K562 (cell line): ENCODE data around the gene LRP6. TPM values are rescaled to one million over a fixed set of nuclear protein-coding genes. Genes with fewer than 3 reads are reported as not detected.

ENCODE experiments used
- ATAC-seq: fragments of 200-7000 bp; cut with Tn5 transposase; 3 replicates; pipeline ENCODE4 v1.9.1; 2020; ENCODE audit warnings: moderate library complexity
- BruUV-seq: library from RNA; stranded (reverse); fragments of 400-500 nt; replicated peaks from 2 replicates; lab custom pipeline; 2021; lab: Mats Ljungman, UMichigan
- CTCF ChIA-PET: fragments of 300-600 bp; formaldehyde crosslinking; extraction: SDS; loops from one replicate; lab custom pipeline; 2021; ENCODE audit warnings: low intra/inter-chr PET ratio; lab: Yijun Ruan, JAX
- POLR2A ChIA-PET: fragments of 300-600, 350-650 bp; sonication (Branson Sonifier 250); formaldehyde crosslinking; extraction: SDS; loops from one replicate; lab custom pipeline; 2021; ENCODE audit warnings: antibody characterized with exemption, inconsistent platforms; lab: Yijun Ruan, JAX
- DNase-seq, 4 experiments: peaks; one replicate each; pipeline versions ENCODE4 v3.0.0 to v3.0.0-alpha.2; 2011 to 2018; ENCODE audit warnings: low spot score in 3 of 4, mixed read lengths in 3 of 4; ENCODE audit errors: extremely low read depth in 1 of 4
- FAIRE-seq: peaks from 2 replicates; lab custom pipeline; 2011; peaks lifted over from hg19 to GRCh38; lab: Jason Lieb, UNC
- H2AFZ ChIP-seq: 2 replicates; pipeline ENCODE4 v1.6.0; 2011; ENCODE audit warnings: low read depth, low read length, control low read depth, inconsistent platforms
- H3K27ac ChIP-seq: fragments of 200-600 bp; 3 replicates; pipeline ENCODE4 v1.8.0; 2011; ENCODE audit warnings: low read depth, mild to moderate bottlenecking, control low read depth, inconsistent platforms, low read length, moderate library complexity, mixed read lengths; ENCODE audit errors: extremely low read depth
- H3K27me3 ChIP-seq, 2 experiments: fragments of 300-600 bp in 1 of 2; 2 replicates in 1 of 2; 3 replicates in 1 of 2; pipeline versions ENCODE4 v1.6.0 to v1.8.0; 2011; ENCODE audit warnings: inconsistent platforms in 2 of 2, low read length in 2 of 2, mild to moderate bottlenecking in 1 of 2, mixed read lengths in 1 of 2, moderate library complexity in 1 of 2; ENCODE audit not compliant: control insufficient read depth in 2 of 2, insufficient read depth in 2 of 2
- H3K36me3 ChIP-seq: fragments of 300-600 bp; 3 replicates; pipeline ENCODE4 v1.8.0; 2011; ENCODE audit warnings: mild to moderate bottlenecking, low read length, inconsistent platforms; ENCODE audit not compliant: control insufficient read depth, insufficient read depth
- H3K4me1 ChIP-seq, 2 experiments: fragments of 200-600 bp in 1 of 2; replicated peaks in 1 of 2; 2 replicates in 1 of 2; 3 replicates in 1 of 2; pipeline versions ENCODE4 v1.5.1 to v1.8.0; 2011; ENCODE audit warnings: inconsistent platforms in 2 of 2, low read length in 2 of 2, mild to moderate bottlenecking in 1 of 2, mixed read lengths in 1 of 2, moderate library complexity in 1 of 2; ENCODE audit not compliant: control insufficient read depth in 2 of 2, insufficient read depth in 2 of 2
- H3K4me2 ChIP-seq: 2 replicates; pipeline ENCODE4 v1.6.1; 2011; ENCODE audit warnings: low read length, control low read depth, inconsistent platforms, mixed read lengths; ENCODE audit not compliant: insufficient read depth
- H3K4me3 ChIP-seq: fragments of 200-600 bp; sonication (generic), shearing (Covaris generic); 2 replicates; pipeline ENCODE4 v1.5.1; 2016; ENCODE audit warnings: control low read depth, inconsistent platforms
- H3K79me2 ChIP-seq: fragments of 200-600 bp; 3 replicates; pipeline ENCODE4 v1.8.0; 2011; ENCODE audit warnings: low read length, inconsistent platforms; ENCODE audit not compliant: control insufficient read depth, insufficient read depth
- H3K9ac ChIP-seq, 2 experiments: 2 replicates each; pipeline versions ENCODE4 v1.6.0 to v1.6.1; 2011; ENCODE audit warnings: low read depth in 2 of 2, low read length in 2 of 2, control low read depth in 1 of 2, inconsistent platforms in 1 of 2, mild to moderate bottlenecking in 1 of 2, mixed read lengths in 1 of 2; ENCODE audit not compliant: insufficient read depth in 1 of 2
- H3K9me1 ChIP-seq: one replicate; pipeline ENCODE4 v1.6.0; 2011; ENCODE audit warnings: inconsistent platforms, mild to moderate bottlenecking, low read length, moderate library complexity; ENCODE audit not compliant: control insufficient read depth, insufficient read depth
- H3K9me3 ChIP-seq: replicated peaks from 2 replicates; pipeline ENCODE4 v1.5.1; 2011; ENCODE audit warnings: low read depth, low read length, inconsistent platforms; ENCODE audit not compliant: control insufficient read depth, insufficient read depth
- H4K20me1 ChIP-seq: replicated peaks from 2 replicates; pipeline ENCODE4 v1.6.1; 2011; ENCODE audit warnings: low read length, inconsistent platforms, mixed read lengths; ENCODE audit not compliant: control insufficient read depth, insufficient read depth
- ARID3A ChIP-seq: IDR thresholded peaks from 2 replicates; pipeline ENCODE4 v1.6.1; 2012; ENCODE audit warnings: low read depth, low read length, improper control_type of control experiment, borderline replicate concordance
- C11orf30 ChIP-seq: fragments of 450-650 bp; IDR thresholded peaks from 2 replicates; pipeline ENCODE4 v1.6.1; 2016; ENCODE audit warnings: low read depth, mild to moderate bottlenecking
- COPS2 ChIP-seq: fragments of 450-650 bp; conservative IDR thresholded peaks from 2 replicates; pipeline ENCODE4 v1.6.1; 2016; ENCODE audit warnings: mild to moderate bottlenecking, moderate library complexity
- DMBX1 ChIP-seq: fragments of 250-450 bp; sonication (Bioruptor Pico); IDR thresholded peaks from 2 replicates; pipeline ENCODE4 v1.8.0; 2022; ENCODE audit warnings: inconsistent platforms, mild to moderate bottlenecking, moderate library complexity, borderline replicate concordance
- HEY1 ChIP-seq: fragments of 250-450 bp; sonication (Bioruptor Pico); IDR thresholded peaks from 2 replicates; pipeline ENCODE4 v1.5.0; 2020; ENCODE audit warnings: mild to moderate bottlenecking, moderate library complexity, borderline replicate concordance
- MECOM ChIP-seq: fragments of 250-450 bp; sonication (Bioruptor Pico); IDR thresholded peaks from 2 replicates; pipeline ENCODE4 v1.8.0; 2022; ENCODE audit warnings: inconsistent platforms
- PHF20 ChIP-seq: fragments of 450-650 bp; IDR thresholded peaks from 2 replicates; pipeline ENCODE4 v1.6.1; 2018; ENCODE audit not compliant: partially characterized antibody
- PRPF4 ChIP-seq: fragments of 200-400 bp; formaldehyde crosslinking; IDR thresholded peaks from one replicate; pipeline ENCODE4 v1.6.1; 2017; ENCODE audit warnings: low read length, low read depth, mild to moderate bottlenecking; ENCODE audit not compliant: insufficient read depth, poor library complexity, severe bottlenecking
- SRSF7 ChIP-seq: fragments of 200-400 bp; formaldehyde crosslinking; optimal IDR thresholded peaks from 2 replicates; pipeline ENCODE3; 2017; ENCODE audit warnings: mild to moderate bottlenecking, low read depth, low read length
- ZNF12 ChIP-seq: sonication (generic); formaldehyde crosslinking; IDR thresholded peaks from 2 replicates; pipeline ENCODE4 v1.4.0; 2020; ENCODE audit warnings: mild to moderate bottlenecking, missing genetic modification reagents
- WGBS: fragments of 100-300 bp; shearing (Covaris generic); methylation state at CpG from one replicate; pipeline ENCODE4 v1.1.6; 2016; ENCODE audit warnings: low coverage, mixed read lengths; ENCODE audit not compliant: insufficient coverage; ENCODE audit errors: missing lambda C conversion rate; 5-methylcytosine and 5-hydroxymethylcytosine counted together
- in situ Hi-C: fragments of 300-500 bp; cut with MboI; formaldehyde crosslinking; loops from 4 replicates; pipeline ENCODE4 v1.15.0; 2018; ENCODE audit warnings: inconsistent platforms, mixed read lengths
- intact Hi-C: fragments of 100-400 bp; cut with micrococcal nuclease; formaldehyde crosslinking; loops from 2 replicates; pipeline ENCODE4 v1.14.2; 2022
- polyA plus RNA-seq, 8 experiments: library from polyadenylated mRNA; depleted of rRNA in 4 of 8; stranded (reverse) in 5 of 8; unstranded in 3 of 8; fragments of >200 nt; fragmentation: Nextera tagmentation in 2 of 8; fragmentation: Illumina TruSeq in 1 of 8; extraction: Ambion mirVana in 2 of 8; extraction: Trizol in 1 of 8; gene quantifications; 2 replicates each; pipeline versions ENCODE4 v1.2.1 to v1.2.3, GENCODE V29; 2011 to 2014; ENCODE audit warnings: inconsistent platforms in 1 of 8, missing spikeins in 1 of 8
- total RNA-seq, 7 experiments: library from RNA; depleted of rRNA in 6 of 7; stranded (reverse); fragments of >200 nt in 6 of 7; fragmentation: Illumina TruSeq in 2 of 7; extraction: Trizol in 2 of 7; gene quantifications; 2 replicates each; pipeline versions ENCODE4 v1.2.1 to v1.2.3, GENCODE V29; 2011 to 2021; ENCODE audit warnings: low replicate concordance in 1 of 7
- TF ChIP-seq, protein P1 (sequence below): fragments of 450-650 bp; conservative IDR thresholded peaks from 2 replicates; pipeline ENCODE4 v1.6.1; 2016; ENCODE audit warnings: missing genetic modification characterization, low read depth, mild to moderate bottlenecking, control low read depth, missing compliant biosample characterization
- TF ChIP-seq, protein P2 (sequence below): fragments of 250-450 bp; sonication (Bioruptor Pico); IDR thresholded peaks from 2 replicates; pipeline ENCODE4 v1.8.0; 2022; ENCODE audit warnings: moderate library complexity, mild to moderate bottlenecking, inconsistent platforms
- TF ChIP-seq, protein P3 (sequence below): fragments of 250-450 bp; sonication (Bioruptor Pico); IDR thresholded peaks from 2 replicates; pipeline ENCODE4 v1.5.0; 2020; ENCODE audit warnings: mild to moderate bottlenecking, borderline replicate concordance

The LRP6 gene
- total and polyA plus RNA-seq, 9 of the 15 experiments (the other 6 are each of a cell fraction or from before 2014, with no cell fraction given) = 3.0 to 17.0 (median 10.8) TPM

DNA sequence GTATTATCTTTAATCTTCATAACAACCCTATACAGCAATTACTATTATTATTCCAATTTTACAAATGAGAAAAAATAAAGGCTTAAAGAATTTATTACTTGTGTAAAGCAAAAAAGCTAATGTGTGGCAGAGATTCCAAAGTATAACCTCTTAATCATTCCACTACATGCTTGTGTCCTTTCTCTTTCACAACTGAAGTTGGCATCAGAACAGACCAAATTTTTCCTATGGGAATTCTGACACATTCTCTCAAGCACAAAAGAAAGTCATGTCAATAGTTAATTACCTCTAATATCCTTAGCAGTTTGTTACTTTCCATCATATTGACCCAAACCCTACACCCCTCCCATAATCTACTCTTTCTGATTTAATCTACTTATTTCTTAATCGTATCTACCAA, 109.4 kb downstream of the LRP6 start:
- no peak for DNase-seq
- no peak overlapping the region for H3K27ac ChIP-seq
- no peak for FAIRE-seq
- CTCF ChIA-PET = no interaction called here
- no peaks in the 10 kb centered on the region for H3K4me1 ChIP-seq
- H3K9ac ChIP-seq = no peak overlapping the region
- peaks cover 24% of the 10 kb centered on the region; the same call in 2 of the 3 replicates for H3K36me3 ChIP-seq
- H3K9me1 ChIP-seq = no peaks in the 10 kb centered on the region
- intact Hi-C loops (no loop called here), in situ Hi-C loops (no loop called here)
- no peak for ATAC-seq
- POLR2A ChIA-PET = no interaction called here
- TF ChIP-seq HEY1 (CRISPR knock-in tag) (no peak), ZNF12 (CRISPR knock-in tag) (no peak), PHF20 (no peak), SRSF7 (no peak), COPS2 (no peak), ARID3A (no peak), DMBX1 (CRISPR knock-in tag) (no peak), C11orf30 (no peak), MECOM (CRISPR knock-in tag) (no peak), PRPF4 (no peak)
- TF ChIP-seq, protein P1, sequence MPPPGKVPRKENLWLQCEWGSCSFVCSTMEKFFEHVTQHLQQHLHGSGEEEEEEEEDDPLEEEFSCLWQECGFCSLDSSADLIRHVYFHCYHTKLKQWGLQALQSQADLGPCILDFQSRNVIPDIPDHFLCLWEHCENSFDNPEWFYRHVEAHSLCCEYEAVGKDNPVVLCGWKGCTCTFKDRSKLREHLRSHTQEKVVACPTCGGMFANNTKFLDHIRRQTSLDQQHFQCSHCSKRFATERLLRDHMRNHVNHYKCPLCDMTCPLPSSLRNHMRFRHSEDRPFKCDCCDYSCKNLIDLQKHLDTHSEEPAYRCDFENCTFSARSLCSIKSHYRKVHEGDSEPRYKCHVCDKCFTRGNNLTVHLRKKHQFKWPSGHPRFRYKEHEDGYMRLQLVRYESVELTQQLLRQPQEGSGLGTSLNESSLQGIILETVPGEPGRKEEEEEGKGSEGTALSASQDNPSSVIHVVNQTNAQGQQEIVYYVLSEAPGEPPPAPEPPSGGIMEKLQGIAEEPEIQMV (tag) = no peak
- TF ChIP-seq, protein P2, sequence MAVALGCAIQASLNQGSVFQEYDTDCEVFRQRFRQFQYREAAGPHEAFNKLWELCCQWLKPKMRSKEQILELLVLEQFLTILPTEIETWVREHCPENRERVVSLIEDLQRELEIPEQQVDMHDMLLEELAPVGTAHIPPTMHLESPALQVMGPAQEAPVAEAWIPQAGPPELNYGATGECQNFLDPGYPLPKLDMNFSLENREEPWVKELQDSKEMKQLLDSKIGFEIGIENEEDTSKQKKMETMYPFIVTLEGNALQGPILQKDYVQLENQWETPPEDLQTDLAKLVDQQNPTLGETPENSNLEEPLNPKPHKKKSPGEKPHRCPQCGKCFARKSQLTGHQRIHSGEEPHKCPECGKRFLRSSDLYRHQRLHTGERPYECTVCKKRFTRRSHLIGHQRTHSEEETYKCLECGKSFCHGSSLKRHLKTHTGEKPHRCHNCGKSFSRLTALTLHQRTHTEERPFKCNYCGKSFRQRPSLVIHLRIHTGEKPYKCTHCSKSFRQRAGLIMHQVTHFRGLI (CRISPR knock-in tag) = no peak
- TF ChIP-seq, protein P3, sequence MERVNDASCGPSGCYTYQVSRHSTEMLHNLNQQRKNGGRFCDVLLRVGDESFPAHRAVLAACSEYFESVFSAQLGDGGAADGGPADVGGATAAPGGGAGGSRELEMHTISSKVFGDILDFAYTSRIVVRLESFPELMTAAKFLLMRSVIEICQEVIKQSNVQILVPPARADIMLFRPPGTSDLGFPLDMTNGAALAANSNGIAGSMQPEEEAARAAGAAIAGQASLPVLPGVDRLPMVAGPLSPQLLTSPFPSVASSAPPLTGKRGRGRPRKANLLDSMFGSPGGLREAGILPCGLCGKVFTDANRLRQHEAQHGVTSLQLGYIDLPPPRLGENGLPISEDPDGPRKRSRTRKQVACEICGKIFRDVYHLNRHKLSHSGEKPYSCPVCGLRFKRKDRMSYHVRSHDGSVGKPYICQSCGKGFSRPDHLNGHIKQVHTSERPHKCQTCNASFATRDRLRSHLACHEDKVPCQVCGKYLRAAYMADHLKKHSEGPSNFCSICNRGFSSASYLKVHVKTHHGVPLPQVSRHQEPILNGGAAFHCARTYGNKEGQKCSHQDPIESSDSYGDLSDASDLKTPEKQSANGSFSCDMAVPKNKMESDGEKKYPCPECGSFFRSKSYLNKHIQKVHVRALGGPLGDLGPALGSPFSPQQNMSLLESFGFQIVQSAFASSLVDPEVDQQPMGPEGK (CRISPR knock-in tag) = no peak
- no peaks in the 10 kb centered on the region for H3K79me2 ChIP-seq
- no peaks in the 10 kb centered on the region for H3K27me3 ChIP-seq
- WGBS = 87% methylated on average over 1 of the region's 1 CpG
- H3K4me2 ChIP-seq = no peak overlapping the region
- no peak overlapping the region for H2AFZ ChIP-seq
- H4K20me1 ChIP-seq = no peaks in the 10 kb centered on the region
- H3K4me3 ChIP-seq = no peak overlapping the region
- BruUV-seq = no TSS peak
- no peaks in the 10 kb centered on the region for H3K9me3 ChIP-seq
